Activated CD8-positive, alpha-beta memory T cell treated with anti-CD3 and anti-CD28 coated beads, Interleukin-2, amount 10 ng/mL, durations not matched to agents 7 days and 5 days (primary cell): ENCODE measurements around the gene SKP1. TPM values are rescaled to one million over a fixed set of nuclear protein-coding genes. Genes with fewer than 3 reads are reported as not detected.
"Not testable (repeated sequence)": the region's sequence is repeated elsewhere in the genome, so short reads cannot be mapped to it uniquely, and the experiment has no call there.

Experiments
- ATAC-seq: fragments of 150-1000 bp; cut with Tn5 transposase; one replicate; pipeline ENCODE4 v1.10.0; 2021; ENCODE audit warnings: moderate library complexity
- CTCF ChIA-PET: fragments of 350-600 bp; sonication (Branson Sonifier 250); formaldehyde crosslinking; loops from one replicate; lab custom pipeline; 2021; ENCODE audit warnings: antibody characterized with exemption; lab: Charles Lee
- DNase-seq: peaks from one replicate; pipeline ENCODE4 v3.0.0-alpha.2; 2020
- H3K27ac Mint-ChIP-seq: one replicate; pipeline ENCODE4 v1.8.0; 2021; ENCODE audit warnings: mild to moderate bottlenecking, mixed read lengths
- H3K27me3 Mint-ChIP-seq: one replicate; pipeline ENCODE4 v1.8.0; 2021; ENCODE audit warnings: mixed read lengths
- H3K36me3 Mint-ChIP-seq: one replicate; pipeline ENCODE4 v1.8.0; 2021; ENCODE audit warnings: mild to moderate bottlenecking, mixed read lengths
- H3K4me1 Mint-ChIP-seq: one replicate; pipeline ENCODE4 v1.8.0; 2021; ENCODE audit warnings: mixed read lengths
- H3K4me3 Mint-ChIP-seq: one replicate; pipeline ENCODE4 v1.8.0; 2021; ENCODE audit warnings: mild to moderate bottlenecking, moderate library complexity, mixed read lengths
- H3K9me3 Mint-ChIP-seq: one replicate; pipeline ENCODE4 v1.8.0; 2022; ENCODE audit warnings: low read depth, mixed read lengths
- total RNA-seq, 2 experiments: library from RNA; stranded (reverse); gene quantifications; one replicate each; pipeline ENCODE4 v1.2.3, GENCODE V29; 2021

Gene SKP1
- total RNA-seq = 100 to 1,000 TPM; 172 to 189 TPM

DNA sequence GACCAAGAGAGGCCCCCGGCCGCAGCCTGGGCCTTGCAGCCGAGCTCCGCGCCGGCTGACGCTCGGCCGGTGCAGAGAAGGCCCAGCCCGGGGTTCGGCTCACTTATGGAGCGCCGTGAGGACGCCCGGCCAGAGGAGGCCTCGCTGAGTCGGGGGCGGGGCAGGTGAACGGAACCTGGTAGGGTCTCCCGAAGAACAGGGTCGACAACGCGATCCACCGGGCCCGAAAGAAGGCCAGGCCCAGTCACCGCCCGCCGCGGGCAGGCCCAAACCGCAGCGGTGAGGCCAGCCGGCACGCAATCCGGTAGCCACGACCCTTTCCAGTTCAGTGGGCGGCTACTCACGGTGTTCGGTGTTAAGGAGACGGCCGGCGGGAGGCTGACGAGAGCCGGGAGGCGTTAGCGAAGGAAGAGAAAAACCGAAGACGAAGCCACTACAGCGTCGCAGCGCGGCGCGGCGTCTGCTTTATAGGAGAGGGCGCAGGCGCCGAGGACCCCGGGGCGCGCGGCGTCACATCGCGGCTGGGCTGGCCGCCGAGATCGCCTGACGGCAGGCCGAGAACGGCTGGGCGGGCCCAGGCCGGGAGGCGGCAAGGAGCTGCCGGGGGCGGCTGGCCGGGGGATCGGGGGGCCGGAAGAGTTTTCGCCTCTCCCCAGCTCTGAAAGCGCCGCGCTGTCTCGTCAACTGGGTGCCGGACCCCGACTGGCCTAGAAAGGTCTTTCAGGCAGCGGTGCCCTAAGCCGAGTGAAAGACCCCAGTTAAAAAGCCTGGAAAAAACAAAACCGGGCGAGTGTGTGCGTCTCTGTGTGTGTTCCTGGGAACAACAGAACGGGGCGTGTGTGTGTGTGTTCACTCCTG is at the start of gene SKP1:
Gene SKP1, minus strand, starts transcription at position 440 of the 858 bp plus-strand sequence. CDS start 2,928 bp downstream, outside the sequence.
- DNase-seq (peak; percentile 87), ATAC-seq (peak; percentile 84)
- Mint-ChIP-seq H3K36me3 (peaks cover 20% of the 10 kb centered on the region), H3K9me3 (no peaks in the 10 kb centered on the region), H3K4me3 (peak within 1 kb of the TSS; percentile 97), H3K4me1 (peaks cover 26% of the 10 kb centered on the region), H3K27me3 (no peaks in the 10 kb centered on the region), H3K27ac (peak within 1 kb of the TSS; percentile 97)
- CTCF ChIA-PET = interaction anchor here (0.6 to 1.3 kb wide), 6 partner anchors 11 to 137 kb away, joined by 3 to 5 read pairs (median 4); no protein-coding TSS in a partner anchor

DNA sequence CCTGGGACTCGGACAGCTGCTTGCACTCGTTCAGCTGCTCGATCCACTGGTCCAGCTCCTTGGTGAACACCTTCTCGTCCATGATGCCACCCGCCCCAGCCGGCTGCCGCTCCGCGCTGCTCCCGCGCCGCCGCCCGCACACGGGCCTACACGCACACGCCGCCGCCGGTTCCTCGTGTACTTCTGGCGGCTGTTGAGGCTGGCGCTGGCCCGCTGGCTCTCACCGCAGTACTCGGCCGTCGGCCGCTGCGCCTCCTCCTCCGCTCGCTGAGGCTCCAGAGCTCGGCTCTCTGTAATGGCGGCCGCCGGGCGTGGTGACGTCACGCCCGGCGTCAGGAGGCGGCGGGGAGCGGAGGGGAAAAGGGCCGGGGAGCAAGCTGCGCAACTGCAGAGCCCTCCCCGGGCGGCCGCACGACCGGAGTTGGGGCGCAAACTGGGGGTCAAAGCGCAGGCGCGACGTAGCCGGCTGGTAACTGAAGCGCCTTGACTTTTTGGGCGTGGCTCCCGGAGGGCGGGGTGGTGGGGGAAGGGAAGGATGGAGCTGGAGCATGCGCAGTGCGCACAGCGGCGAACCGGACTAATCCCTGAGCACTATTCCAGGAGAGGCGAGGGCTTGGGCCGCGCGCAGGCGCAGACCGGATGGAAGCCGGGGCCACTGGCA is 49.2 kb upstream of the SKP1 start, which contains the start of gene PPP2CA:
Gene PPP2CA, minus strand, starts transcription at position 294 of the 661 bp plus-strand sequence. Its CDS starts 212 bp downstream, at position 82.
- CTCF ChIA-PET = interaction anchor here (0.8 to 2.2 kb wide), 14 partner anchors 11 to 678 kb away, joined by 3 to 9 read pairs (median 4); partner anchors contain the start of genes CAMLG, CDKN2AIPNL, UBE2B and VDAC1
- ATAC-seq (peak; percentile 87), DNase-seq (peak; percentile 99)
- H3K27ac Mint-ChIP-seq = peak within 1 kb of the TSS; percentile 98
- no peaks in the 10 kb centered on the region for H3K9me3 Mint-ChIP-seq
- peaks cover 34% of the 10 kb centered on the region for H3K36me3 Mint-ChIP-seq
- H3K27me3 Mint-ChIP-seq = no peaks in the 10 kb centered on the region
- peak within 1 kb of the TSS; percentile 96 for H3K4me3 Mint-ChIP-seq
- H3K4me1 Mint-ChIP-seq = peaks cover 41% of the 10 kb centered on the region

DNA sequence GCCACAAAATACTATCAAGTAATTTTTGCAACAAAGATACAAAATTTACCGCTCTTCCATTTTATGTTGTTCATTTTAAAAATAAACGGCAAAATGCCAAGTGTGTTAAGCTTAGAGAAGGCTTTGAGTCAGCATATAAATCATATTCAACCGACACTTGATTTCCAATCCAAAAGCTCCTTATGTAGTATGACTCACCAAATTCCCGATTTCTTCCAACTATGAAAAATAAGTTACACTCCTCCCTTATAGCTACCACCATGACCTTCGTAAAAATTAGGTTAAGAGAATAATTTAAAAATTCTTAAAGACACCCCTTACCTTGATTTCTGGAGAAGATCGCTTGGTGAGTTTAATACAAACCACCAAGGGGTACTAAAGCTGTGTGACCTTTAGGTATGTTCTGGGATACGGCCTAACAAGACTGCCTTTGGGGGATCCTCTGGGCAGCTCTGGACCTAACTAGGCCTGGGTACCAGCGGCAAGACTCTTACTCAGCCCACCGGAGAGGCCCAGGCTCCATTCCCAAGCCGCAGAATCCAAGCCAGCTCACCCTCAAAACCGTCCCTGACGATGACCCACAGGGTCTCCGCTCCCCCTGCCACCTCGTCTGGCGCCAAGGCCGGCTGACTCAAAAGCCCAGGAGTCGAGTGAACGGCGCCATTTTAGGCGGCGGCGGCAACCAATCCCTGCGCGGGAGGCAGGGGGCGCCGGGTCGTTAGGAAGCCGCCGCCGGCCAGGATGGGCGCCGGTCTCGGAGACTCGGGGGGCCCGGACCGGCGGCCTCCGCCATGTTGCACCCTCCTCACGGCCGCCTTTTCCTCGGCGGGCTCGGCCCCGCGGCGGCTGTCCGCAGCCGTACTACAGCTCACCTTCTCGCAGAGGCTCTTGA is 48.4 kb upstream of the SKP1 start:
- Mint-ChIP-seq H3K36me3 (peaks cover 40% of the 10 kb centered on the region), H3K9me3 (no peaks in the 10 kb centered on the region), H3K4me3 (peak overlapping the region; percentile 96), H3K4me1 (peaks cover 48% of the 10 kb centered on the region), H3K27ac (peak overlapping the region; percentile 98), H3K27me3 (no peaks in the 10 kb centered on the region)
- CTCF ChIA-PET = interaction anchor here (0.8 to 2.2 kb wide), 11 partner anchors 10 to 679 kb away, joined by 3 to 9 read pairs (median 3); partner anchors contain the start of genes CAMLG, UBE2B and VDAC1
- peak; percentile 79 for DNase-seq
- peak; percentile 53 for ATAC-seq

DNA sequence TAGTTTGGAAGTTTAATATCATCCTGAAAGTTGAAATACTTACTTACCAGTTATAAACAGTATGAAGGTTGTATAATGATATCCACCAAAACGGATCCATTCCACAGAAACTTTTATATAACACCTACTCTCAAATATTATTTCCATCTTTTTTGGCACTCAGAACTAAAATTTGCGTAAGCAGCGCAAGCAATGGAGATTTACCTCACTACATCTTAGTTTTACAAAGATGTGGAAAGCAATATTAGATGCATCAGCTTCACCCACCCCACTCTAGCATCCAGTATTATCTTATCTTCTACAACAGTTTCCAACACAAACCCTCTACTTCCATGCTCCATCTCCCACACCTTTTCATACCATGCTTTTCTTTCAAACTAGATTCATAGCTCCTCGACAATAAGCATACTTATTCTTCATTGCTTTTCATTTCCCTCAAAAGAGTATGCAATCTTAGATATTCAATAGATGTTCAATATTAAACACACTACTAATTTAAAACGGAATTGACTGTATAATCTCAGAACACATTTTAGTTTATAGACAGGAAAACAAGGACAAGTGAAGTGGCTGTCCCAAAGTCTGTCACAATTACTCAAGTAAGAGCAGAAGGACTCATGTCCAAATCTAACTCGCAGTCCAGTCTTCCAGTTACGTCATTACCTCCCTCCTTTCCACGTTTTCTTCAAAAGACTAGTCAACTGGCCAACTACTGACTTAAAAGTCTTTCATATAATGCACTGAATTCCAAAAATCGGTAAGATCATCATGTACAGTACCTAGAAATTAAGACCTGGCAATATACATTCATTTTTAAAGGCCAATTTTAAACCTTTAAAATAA is 46.9 kb upstream of the SKP1 start:
- CTCF ChIA-PET = interaction anchor here (0.9 kb wide), 1 partner anchor 364 kb away, joined by 3 read pairs; no protein-coding TSS in a partner anchor
- no peak for ATAC-seq
- H3K36me3 Mint-ChIP-seq = peaks cover 48% of the 10 kb centered on the region

DNA sequence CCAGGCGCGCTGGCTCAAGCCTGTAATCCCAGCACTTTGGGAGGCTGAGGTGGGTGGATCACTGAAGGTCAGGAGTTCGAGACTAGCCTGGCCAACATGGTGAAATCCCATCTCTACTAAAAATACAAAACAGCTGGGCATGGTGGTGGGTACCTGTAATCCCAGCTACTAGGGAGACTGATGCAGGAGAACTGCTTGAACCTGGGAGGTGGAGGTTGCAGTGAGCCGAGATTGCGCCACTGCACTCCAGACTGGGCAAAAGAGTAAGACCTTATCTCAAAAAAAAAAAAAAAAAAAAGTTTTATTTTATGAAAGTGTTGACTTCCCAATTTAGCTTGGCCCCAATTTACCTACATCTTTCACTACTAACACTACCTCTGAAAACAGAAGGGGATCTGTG is 44.9 kb upstream of the SKP1 start:
- not testable (repeated sequence) for ATAC-seq, DNase-seq, H3K27me3 Mint-ChIP-seq, H3K4me3 Mint-ChIP-seq, H3K27ac Mint-ChIP-seq, H3K9me3 Mint-ChIP-seq
- Mint-ChIP-seq H3K36me3 (peaks cover 51% of the 10 kb centered on the region), H3K4me1 (peaks cover 52% of the 10 kb centered on the region)
- CTCF ChIA-PET = interaction anchor here (0.6 to 1.8 kb wide), 4 partner anchors 13 to 1260 kb away, joined by 3 to 4 read pairs (median 3); no protein-coding TSS in a partner anchor

More for the DNA sequence above, 46.9 kb upstream of the SKP1 start:
- DNase-seq = no peak
- Mint-ChIP-seq H3K4me3 (peak overlapping the region; percentile 96), H3K4me1 (peaks cover 59% of the 10 kb centered on the region), H3K9me3 (no peaks in the 10 kb centered on the region), H3K27me3 (no peaks in the 10 kb centered on the region), H3K27ac (peak overlapping the region; percentile 98)

DNA sequence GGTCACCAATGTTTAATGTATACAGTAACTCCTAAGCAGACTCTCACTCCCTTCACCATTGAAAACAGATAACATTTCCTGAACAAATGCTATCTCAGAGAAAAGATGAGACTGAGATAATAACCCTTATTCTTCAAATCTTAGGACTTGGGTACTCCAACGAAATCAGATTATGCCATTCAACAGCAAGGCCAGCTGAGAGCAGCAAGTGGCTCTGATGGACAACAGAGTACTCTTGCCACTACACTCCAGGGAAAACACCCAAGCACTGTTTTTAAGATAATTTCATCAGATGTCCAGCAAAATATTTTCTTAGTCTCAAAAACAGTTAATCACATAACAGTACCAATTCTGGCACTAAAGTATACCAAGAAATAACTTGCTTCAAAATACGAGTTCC is 39.0 kb upstream of the SKP1 start:
- H3K27ac Mint-ChIP-seq = no peak overlapping the region

DNA sequence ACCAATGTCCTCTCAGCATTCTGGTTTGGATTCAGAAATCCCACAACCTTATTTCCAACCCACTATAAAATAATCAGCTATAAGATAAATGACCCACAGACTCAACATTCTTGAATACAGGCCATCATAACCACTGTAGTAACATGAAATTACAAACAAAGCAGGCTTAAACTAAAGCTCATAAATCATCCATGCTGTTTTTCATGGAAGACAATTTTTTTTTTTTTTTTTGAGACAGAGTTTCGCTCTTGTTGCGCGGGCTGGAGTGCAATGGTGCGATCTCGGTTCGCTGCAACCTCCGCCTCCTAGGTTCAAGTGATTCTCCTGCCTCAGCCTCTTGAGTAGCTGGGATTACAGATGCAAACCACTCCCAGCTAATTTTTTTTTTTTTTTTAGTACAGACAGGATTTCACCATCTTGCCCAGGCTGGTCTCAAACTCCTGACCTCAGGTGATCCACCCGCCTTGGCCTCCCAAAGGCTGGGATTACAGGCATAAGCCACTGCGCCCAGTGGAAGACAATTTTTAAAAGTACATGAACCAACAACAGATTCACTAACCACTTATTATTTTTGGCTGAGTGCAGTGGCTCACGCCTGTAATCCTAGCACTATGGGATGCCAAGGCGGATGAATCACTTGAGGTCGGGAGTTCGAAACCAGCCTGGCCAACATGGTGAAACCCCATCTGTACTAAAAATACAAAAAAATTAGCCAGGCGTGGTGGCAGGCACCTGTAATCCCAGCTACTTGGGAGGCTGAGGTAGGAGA is 34.7 kb upstream of the SKP1 start:
- not testable (repeated sequence) for H3K27ac Mint-ChIP-seq, H3K27me3 Mint-ChIP-seq, H3K4me3 Mint-ChIP-seq, H3K36me3 Mint-ChIP-seq, H3K9me3 Mint-ChIP-seq, DNase-seq, ATAC-seq
- H3K4me1 Mint-ChIP-seq = peaks cover 21% of the 10 kb centered on the region
- CTCF ChIA-PET = interaction anchor here (0.7 to 2.0 kb wide), 3 partner anchors 27 to 270 kb away, joined by 3 to 6 read pairs (median 3); no protein-coding TSS in a partner anchor

More for the DNA sequence above, 39.0 kb upstream of the SKP1 start:
- CTCF ChIA-PET = interaction anchor here (2.1 kb wide), 1 partner anchor 10 kb away, joined by 9 read pairs; the partner anchor contains the start of gene PPP2CA
- H3K4me1 Mint-ChIP-seq = peaks cover 39% of the 10 kb centered on the region
- no peaks in the 10 kb centered on the region for H3K9me3 Mint-ChIP-seq
- no peak overlapping the region for H3K4me3 Mint-ChIP-seq
- DNase-seq (no peak), ATAC-seq (no peak)
- H3K36me3 Mint-ChIP-seq = peaks cover 28% of the 10 kb centered on the region
- no peaks in the 10 kb centered on the region for H3K27me3 Mint-ChIP-seq

DNA sequence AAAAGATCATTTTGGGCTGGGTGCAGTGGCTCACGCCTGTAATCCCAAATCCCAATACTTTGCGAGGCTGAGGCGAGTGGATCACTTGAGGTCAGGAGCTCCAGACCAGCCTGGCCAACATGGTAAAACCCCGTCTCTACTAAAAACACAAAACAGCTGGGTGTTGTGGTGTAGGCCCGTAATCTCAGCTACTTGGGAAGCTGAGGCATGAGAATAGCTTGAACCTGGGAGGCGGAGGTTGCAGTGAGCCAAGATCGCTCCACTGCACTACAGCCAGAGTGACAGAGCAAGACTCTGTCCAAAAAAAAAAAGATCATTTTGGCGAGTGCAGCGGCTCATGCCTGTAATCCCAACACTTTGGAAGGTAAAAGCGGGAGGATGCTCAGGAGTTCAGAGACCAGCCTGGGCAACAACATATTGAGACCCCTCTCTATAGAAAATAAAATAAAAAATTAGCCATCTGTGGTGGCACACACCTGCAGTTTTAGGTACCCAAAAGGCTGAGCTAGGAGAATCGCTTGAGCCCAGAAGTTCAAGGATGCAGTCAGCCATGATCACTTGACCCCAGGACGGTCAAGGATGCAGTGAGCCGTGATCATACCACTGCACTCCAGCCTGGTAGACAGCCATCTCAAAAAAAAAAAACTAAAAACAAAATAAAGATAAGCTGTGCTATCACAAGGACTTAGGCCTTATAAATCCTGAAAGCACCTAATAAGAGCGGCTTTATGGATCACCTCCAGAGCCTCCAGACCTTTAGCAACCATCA is 32.9 kb upstream of the SKP1 start:
- no peak for ATAC-seq
- H3K4me3 Mint-ChIP-seq = no peak overlapping the region
- no peak for DNase-seq
- peaks cover 17% of the 10 kb centered on the region for H3K4me1 Mint-ChIP-seq
- H3K27me3 Mint-ChIP-seq = no peaks in the 10 kb centered on the region
- CTCF ChIA-PET = interaction anchor here (0.5 to 2.0 kb wide), 5 partner anchors 12 to 378 kb away, joined by 3 to 7 read pairs (median 4); partner anchors contain the start of gene PPP2CA
- H3K36me3 Mint-ChIP-seq = peaks cover 11% of the 10 kb centered on the region
- no peak overlapping the region for H3K27ac Mint-ChIP-seq
- no peaks in the 10 kb centered on the region for H3K9me3 Mint-ChIP-seq

DNA sequence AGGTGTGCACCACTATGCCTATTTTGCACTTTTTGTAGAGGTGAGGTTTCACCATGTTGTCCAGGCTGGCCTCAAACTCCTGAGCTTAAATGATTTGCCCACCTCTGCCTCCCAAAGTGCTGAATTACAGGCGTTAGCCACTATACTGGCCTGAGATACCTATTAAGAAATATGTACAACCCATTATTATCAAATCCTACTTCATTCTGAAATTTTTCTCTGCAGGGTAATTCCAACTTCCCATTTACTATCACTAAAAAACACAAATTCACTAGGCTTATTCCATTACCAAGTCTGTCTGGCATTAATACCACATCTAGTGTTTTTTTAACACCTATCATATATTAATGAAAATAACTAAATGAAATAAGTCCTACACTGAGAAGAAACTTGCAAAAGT is 30.9 kb upstream of the SKP1 start:
- Mint-ChIP-seq H3K36me3 (peaks cover 21% of the 10 kb centered on the region), H3K27ac (no peak overlapping the region), H3K27me3 (no peaks in the 10 kb centered on the region), H3K4me1 (peaks cover 13% of the 10 kb centered on the region), H3K9me3 (no peaks in the 10 kb centered on the region), H3K4me3 (no peak overlapping the region)
- CTCF ChIA-PET = no interaction called here
- DNase-seq (no peak), ATAC-seq (no peak)

DNA sequence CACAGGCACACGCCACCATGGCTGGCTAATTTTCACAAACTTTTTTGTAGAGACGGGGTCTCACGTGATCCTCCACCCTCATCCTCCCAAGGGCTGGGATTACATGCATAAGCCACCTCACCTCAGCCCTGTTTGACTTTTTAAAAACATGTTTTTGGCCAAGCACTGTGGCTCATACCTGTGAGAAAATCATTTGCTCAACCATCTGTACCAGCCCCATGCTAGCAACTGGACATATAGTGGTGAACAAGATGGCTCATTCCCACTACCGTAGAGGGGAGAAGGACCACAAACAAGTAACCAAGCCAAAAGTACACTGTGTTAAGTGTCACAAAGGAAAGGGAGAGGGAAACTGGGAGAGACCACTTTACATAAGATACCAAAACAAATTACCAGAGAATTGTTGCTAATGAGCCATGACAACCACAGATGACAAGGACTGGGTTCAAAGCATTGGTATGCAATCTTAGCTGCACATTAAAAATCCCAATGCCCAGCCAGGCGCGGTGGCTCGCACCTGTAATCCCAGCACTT is 29.9 kb upstream of the SKP1 start:
- ATAC-seq = peak; percentile 12
- H3K36me3 Mint-ChIP-seq = peaks cover 25% of the 10 kb centered on the region
- H3K4me3 Mint-ChIP-seq = no peak overlapping the region
- no peaks in the 10 kb centered on the region for H3K9me3 Mint-ChIP-seq
- peak overlapping the region; percentile 10 for H3K27ac Mint-ChIP-seq
- H3K27me3 Mint-ChIP-seq = no peaks in the 10 kb centered on the region
- CTCF ChIA-PET = interaction anchor here (0.7 kb wide), 1 partner anchor 205 kb away, joined by 3 read pairs; the partner anchor contains the start of gene CDKN2AIPNL
- DNase-seq = no peak
- H3K4me1 Mint-ChIP-seq = peaks cover 9% of the 10 kb centered on the region
